GM21737 (cell line): ENCODE results near the gene TLX1.

Experiments
- ATAC-seq: cut with Tn5 transposase; IDR thresholded peaks from one replicate; pipeline ENCODE4 v1.9.1; 2021; ENCODE audit warnings: mild to moderate bottlenecking, moderate library complexity; ENCODE audit not compliant: unreplicated experiment

The TLX1 gene

DNA sequence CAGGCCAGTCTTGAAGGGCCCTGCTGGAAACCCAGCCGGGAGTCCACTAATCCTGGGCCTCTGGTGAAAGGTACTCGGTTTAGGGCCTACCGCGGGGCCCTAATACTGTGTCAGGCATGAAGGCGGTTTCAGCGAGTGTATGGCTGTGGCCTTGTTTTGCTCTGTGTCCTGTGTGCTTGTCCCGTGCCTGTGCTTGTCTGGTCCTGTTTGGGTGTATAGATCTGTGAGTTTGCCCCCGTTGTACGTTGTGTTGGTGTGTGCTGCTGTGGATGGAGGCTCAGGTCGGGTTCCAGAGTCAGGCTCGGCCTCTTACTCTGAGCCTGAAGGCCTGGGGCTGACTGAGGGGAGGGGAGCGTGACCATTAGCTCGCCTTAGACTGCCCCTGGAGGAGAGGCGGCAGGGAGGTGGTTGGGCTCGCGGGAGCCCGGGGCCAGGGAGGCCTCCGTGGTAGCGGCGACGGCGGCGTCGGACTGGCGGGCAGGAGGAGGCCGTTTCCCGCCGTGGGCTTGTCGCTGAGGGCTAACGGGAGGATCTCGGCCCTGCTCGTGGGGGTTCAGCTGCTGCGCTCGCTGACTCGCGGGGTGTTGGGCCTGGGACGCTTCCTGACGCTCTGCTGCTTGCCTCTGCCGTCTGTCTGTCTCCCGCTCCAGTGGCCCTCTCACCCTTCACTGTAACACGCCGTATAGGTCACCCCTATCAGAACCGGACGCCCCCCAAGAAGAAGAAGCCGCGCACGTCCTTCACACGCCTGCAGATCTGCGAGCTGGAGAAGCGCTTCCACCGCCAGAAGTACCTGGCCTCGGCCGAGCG, 2.6 kb downstream of the TLX1 start:
- ATAC-seq, result no peak

DNA sequence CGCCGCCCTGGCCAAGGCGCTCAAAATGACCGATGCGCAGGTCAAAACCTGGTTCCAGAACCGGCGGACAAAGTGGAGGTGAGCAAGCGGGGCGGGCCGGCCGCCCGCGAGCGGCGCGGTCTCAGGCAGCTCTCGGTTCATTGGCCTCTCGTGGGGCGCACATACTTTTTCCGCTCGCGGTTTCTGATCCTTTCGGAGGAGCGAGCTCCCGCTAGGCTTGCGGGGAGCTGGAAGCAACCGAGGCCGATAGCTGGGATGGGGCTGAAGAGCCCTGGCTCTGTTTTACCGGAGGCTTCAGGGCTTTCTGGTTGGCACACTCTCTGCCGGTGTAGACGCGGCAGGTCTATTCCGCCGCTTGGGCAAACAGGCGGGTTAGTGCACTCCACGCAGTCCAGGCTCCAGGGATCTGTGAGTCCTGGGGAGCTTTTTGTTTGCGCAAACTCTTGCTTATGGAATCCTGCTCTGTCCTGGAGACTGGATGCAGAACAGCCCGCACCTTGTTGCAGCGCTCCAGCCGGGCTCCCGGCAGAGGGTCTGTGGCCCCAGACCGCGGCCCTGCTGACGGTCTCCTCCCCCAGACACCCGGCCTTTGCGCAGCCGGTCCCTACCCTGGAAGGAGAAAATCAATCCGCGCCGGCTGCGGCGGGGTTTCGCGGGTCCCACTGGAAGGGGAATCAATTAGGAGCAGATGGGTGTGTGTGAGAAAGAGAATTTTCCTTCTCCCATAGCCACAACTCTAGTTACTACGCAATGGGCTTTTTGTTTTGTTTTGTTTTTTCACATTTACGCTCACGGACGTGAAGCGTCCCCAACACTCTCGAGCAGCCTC, 3.4 kb downstream of the TLX1 start:
- no peak for ATAC-seq

DNA sequence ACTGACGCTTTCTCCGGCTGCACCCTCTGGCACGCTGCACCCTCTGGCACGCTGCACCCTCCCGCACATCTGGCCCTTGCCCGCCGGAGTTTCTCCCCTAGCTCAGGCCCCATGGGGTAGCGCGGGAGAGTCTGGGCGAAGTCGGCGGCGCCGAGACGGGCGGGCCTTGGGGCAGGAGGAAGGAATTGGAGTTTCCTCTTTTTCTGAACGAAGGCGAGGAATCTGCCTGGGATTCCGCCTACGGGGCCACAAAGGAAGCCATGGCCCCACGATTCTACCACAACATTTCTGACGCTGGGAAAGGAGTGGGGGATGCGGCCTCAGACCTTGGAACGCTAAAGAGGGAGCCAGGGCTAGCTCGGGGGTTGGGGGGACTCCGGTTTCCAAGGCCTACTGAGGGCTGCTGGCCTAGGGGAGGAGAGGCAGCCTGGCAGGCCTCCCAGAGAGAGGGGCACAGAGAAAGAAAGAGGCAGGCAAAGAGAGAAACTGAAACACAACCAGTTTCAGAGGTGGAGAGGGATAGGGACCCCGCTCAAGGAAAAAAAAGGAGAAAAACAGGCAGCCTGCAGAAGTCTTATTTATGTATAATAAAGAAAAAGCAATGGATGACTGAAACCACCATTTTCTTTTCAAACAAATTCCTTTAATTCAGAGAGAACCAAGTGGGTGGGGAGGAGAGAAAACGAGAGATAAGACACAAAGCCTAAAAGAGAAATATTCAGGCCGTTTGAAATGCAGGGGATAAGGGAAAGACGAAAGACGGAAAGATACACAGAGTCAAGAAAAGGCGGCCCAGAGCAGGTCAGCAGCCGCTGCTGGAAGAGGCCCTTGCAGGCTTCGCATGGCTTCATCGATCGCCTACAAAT, 4.3 kb downstream of the TLX1 start:
- no peak for ATAC-seq

DNA sequence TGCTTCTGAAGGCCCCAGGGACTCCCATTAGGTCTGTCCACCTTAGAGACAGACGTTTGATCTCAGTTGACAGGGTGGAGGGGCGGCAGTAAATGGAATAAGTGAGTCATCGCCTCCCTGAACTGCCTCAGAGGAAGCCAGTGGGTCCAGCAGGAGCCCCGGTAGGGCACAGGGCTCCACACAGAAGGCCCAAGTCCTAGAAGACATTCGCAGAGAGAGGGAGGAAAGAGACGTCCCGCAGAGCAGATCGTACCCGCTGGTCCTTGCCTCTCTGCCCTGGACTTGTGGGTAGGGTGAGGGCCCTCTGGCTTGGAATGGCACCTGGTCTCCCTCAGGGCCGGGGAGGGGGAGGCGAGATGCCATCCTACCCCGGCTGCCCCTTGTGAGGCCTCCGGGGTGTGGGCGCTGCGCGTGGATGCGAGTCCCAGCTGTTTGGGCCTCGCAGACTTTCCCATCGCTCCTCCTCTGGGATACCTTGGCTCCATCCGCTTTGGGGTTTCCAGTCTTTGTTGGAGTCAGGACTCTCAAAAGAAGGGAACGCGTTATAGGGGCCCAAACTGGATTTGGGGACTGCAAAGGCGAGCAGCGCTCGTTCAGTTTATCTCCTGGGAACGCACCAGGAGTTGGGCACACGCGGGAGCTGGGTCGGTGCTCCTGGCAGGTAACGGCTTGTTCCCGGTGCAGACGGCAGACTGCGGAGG, 5.1 kb downstream of the TLX1 start:
- ATAC-seq, result no peak

DNA sequence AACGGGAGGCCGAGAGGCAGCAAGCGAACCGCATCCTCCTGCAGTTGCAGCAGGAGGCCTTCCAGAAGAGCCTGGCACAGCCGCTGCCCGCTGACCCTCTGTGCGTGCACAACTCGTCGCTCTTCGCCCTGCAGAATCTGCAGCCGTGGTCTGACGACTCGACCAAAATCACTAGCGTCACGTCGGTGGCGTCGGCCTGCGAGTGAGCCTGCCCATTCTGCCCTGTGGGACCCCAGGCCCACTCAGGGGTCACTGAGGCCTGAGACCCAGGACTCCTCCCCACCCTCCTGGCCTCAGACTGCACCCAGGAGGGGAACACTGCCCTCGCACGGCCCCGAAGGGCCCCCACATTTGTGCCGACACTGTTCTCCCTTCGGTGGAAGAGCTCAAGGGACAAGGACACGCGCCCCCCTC, 5.6 kb downstream of the TLX1 start:
- ATAC-seq, result no peak

DNA sequence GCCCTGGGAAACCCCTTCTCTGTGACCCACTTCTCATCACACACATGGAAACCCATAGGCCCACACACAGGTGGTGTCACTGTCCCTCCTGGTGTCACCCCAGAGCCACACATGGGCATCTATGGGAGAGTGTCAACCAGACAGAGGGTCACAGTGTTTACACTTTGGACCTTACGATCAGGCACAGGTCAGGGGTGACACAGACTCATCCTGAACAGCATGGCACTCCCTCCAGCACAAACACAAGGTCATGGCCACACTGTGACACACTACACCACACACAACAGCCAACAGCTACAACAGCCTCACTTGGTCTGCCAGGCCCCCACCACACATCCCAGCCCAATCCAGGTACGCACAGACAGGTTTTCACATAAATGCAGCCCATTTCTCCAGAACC, 6.2 kb downstream of the TLX1 start:
- ATAC-seq, result no peak

DNA sequence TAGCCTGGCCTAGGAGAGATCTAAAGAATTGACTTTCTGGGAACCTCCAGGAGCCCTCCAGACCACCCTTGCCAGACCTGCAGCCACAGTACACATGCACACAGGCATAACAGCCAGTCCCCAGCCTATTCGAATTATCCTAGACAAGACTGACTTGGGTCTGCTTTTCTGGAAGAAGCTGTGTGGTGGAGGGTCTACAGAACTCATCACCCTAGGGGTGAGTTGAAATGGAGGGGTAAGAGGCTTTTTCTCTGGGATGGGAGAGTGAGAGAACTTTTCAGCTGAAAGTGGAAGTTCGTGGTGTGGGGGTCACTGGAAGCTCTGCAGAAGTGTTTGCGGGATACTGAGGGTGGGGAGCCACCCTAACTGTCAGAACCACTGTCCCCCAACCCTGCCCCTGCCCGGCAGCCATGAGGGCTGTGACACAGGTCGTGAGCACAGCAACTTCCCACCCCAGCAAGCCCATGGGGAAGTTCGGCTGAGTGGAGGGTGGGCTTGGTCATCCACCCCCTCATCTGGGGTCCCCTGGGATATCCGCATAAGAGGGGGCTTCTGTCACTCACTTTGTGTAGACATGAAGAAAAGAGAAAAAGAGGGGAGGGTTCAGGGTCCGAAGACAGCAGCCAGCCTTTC, 7.8 kb downstream of the TLX1 start:
- no peak for ATAC-seq

DNA sequence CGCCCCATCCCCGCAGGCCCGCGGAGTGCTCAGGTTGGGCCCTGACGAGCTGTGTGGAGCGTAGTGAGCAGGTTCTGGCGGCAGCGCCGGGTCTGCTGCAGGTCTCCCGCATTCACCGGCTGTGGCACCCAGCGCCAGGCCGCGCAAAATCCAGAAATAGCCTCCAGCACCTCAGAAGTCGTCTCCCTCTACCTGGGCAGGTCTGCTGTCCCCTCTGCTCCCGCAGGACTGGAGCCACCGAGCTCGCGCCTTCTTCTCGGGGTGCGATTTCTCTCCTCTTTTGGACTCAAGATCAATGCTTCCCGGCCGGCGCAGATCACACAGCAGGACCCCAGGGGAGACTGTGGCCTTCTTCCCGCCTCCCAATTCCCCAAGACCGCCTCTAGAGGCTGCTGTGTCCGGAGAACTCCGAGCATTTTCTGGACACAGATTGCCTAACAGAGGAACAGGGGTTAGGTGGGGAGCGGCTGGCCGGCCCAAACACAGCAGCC, 8.4 kb downstream of the TLX1 start:
- no peak for ATAC-seq

DNA sequence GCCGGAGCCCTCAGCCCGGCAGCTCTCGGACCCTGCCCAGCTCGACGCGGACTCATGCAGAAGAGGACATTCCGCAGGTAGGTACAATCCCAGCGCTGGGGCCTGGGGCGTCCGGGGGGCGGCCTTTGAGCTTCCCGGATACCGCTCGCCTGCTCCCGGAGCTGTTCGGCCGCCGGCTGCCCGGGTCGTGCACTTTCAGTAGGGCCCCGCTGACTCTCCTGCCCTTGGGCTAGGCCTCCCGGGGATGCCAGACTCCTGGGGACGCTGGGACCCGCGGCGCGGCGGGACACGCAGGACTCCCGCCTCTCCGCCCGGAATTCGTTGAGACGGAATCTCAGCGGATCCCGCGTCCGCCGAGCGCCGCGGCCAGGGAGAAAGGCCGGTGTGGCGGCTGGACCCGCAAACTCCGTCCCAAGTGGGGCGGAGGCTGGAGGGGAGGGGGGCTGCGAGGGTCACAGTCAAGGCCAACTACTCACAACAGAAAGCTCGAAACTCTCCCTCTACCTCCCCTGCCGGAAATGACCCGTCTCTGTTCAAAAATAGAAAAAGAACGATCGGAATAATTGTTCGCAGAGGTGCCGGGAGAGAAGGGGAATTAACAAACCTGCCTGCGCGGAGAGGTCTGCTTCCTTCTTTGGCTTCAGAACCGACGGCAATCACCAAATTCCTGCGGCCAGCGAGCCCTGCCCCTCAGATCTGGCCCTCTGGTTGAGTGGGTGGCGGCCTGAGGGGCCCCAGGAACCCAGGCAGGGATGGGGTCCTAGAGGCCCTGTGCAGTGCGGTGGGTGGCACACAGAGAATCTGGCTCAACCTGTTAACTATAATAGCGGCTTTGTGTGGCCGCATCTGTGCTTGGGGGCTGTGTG, 9.2 kb downstream of the TLX1 start:
- no peak for ATAC-seq

DNA sequence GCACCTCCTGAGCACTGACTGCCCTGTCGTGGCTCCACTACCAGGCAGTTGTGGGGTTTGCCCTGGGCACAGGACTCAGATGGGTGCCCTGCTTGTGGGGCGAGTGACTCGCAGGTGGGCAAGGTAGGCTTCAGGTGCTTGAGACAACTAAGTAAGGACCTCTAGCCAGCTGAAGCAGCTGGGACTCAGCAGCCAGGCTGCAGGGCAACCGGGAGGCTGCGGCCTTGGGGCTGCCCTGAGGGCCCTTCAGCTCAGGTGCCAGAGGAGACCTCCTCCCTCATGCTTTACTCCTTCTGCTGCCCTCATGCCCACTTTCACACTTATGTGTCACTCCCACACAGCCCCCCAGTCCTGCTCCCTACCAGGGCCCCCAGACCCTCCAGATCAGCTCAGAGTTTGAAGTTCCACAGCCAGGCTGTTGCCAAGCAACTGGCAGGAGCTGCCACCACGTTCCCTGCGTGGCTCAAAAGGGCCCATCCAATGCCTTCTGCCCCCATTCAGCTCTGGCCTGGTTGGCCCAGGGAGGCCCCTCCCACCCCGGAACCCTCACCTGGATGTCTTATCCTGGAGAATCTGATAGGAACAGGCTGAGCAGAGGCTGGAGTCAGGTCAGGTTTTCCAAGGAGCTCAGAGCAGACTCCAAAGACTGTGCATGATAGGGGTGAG, 10.0 kb downstream of the TLX1 start:
- no peak for ATAC-seq

DNA sequence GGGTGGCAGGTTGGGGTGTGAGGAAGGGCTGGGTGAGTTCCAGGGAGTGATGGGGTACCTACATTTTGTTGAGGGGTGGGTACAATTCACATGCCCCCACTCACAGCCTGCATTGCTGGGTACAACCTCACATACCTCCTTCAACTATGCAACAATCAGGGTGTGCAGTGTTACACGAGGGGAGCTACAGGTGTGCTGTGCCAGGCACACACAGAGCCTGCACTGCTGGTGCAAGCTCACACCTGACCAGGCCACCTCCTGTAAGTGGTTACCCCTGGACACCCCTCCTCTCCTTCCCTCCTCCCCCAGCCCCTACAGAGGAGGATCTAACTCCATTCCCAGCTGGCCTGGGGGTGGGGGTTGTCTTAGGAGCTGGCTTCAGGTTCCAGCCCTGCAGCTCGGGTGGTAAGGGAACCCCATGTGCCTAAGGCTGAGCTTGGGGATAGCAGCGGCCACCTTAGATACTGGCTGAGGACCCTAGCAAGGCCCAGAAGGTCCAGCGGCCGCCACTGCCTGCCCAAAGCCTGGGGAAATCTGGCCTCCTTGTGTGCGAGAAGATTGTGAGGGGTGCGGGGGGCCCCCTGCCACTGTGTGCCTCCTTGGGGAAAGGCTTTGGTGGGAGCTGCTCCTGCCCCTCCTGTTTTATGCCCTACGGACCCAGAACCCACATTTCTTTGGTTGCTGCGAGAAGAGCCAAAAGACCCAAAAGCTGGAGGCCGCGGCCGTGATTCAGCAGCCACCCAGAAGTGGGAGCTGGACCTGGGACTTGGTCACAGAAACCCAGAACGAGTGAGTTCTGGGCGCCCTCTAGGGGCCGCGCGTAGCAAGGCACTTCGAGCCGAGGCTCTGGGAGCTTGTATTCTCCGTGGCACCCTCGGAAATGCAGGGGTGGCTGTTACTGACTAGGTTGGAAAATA, 10.8 kb downstream of the TLX1 start:
- ATAC-seq, result no peak

DNA sequence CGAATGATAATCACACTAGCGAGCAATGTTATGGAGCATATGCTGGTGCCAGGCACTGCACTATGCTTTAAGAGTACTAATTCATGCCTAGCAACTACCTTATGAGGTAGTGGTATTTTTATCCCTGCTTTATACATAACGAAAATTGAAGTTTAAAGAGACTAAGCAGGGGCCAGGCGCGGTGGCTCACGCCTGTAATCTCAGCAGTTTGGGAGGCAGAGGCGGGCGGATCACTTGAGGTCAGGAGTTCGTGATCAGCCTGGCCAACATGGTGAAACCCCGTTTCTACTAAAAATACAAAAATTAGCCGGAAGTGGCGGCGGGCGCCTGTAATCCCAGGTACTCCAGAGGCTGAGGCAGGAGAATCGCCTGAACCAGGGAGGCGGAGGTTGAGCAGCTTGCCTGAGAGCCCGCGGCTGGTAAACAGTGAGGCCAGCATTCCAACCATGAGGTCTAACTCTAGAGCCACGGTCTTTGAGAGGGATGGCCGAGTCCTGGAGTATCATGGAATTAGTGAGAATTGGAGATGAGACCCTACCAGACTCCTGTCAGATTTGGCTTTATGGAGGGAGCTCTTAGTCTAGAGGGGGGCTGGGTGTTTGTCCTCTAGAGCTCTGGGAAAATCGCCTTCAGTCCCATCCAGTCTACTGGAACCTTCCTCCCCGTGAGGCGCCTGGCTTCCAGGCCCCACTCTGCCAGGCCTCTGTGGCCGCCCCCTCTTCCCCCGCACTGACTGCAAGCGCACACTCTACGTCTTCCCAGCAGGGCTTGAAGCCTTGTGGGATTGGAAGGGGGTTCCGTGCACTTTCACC, 11.6 kb downstream of the TLX1 start:
- ATAC-seq, result no peak

DNA sequence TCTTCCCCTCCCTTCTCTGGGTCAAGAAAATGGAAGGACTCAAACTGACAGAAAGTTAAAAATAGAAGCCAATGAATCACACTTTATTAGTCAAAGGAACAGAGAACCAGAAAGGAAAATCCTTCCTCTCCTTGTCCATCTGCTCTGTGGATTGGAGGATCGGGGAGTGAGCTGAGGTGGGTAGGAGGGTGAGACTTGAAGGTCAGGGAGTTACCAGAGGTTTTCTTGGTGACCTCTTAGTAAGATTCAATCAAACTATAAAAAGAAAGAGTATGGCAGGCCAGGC, 12.2 kb downstream of the TLX1 start:
- ATAC-seq, result no peak

DNA sequence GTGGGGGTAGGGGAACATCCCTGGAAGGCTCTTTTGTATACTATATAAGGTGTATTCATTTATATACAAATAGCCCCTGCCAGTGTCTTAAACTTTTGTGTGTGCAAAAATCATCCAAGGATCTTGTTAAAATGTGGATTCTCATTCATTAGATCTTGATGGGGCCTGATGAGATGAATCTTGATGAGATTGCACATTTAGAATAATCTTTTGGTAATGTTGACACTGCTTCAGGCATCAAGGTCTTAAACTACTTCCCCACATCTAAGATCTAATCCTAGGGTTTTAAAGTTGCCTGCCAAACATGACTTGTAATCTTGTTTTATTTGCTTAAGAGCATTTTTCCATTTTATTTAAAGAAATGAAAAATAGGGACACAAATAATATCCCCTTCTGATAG, 13.0 kb downstream of the TLX1 start:
- no peak for ATAC-seq

DNA sequence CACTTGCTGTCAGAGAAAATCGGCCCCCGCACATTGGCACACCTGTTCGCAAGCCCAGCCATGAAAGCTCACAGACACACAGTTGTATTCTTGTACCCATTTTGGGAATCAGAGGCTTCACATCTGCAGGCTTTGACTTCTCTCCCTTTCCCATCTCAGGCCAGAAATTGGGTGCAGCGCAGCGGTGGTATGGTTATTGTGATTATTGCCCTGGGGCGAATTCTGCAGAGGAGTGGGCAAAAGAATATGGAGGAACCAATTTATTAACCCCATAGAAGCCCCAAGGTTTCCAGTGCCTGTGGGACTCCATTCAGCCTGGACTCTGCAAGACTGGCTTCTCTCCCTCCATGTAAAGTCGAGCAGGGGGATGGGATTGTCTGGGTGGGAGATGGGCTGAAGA, 14.0 kb downstream of the TLX1 start:
- no peak for ATAC-seq

DNA sequence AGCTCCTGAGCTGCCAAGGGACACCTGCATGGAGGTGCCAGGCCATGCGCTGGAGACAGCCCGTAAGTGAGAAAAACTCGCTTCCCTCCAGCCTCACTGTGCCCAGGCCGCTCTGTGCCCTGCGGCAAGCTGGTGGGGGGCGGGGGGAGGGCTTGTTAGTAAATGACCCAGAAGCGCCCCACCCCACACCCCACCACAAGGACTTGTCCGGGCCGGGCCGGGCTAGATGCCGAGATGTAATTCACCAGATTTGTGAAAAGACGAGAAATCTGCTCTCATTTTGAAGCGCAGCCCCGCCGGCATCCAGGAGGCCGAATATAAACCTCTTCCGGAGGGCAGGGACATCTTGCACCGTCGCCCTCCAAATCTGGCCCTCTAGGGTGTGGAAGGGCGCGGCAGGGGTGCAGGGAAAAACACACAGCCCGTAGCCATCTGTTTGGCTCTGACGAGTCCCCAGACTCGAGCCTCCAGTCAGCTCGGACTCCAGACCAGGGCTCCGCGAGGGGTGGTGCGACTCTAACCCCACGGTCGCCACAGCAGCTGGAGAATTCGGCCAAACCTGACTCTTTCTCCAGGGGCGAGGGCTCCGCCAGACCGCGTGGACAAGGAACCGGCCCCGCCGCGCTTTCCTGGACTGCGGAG, 14.8 kb downstream of the TLX1 start:
- ATAC-seq, result no peak
